Uterus (tissue), 4 donors: ENCODE measurements around the gene GSTA3. TPM values are rescaled to one million over a fixed set of nuclear protein-coding genes. Genes with fewer than 3 reads are reported as not detected.
"Not testable (repeated sequence)": the region's sequence is repeated elsewhere in the genome, so short reads cannot be mapped to it uniquely, and the experiment has no call there.

Source experiments
- DNase-seq, 2 donors: peaks; one replicate each; pipeline ENCODE4 v3.0.0-alpha.2; 2019 to 2020
- H3K27ac ChIP-seq, 2 donors: fragments of 200-600 bp; sonication (generic); 1 replicate in 1 of 2; 2 replicates in 1 of 2; pipeline ENCODE4 v1.5.1; 2016 to 2018
- H3K27me3 ChIP-seq, 2 donors: fragments of 200-600 bp; sonication (generic); one replicate each; pipeline ENCODE4 v1.5.1; 2018 to 2019; ENCODE audit warnings: control low read depth in 1 of 2
- H3K36me3 ChIP-seq, 2 donors: fragments of 200-600 bp; sonication (generic); one replicate each; pipeline ENCODE4 v1.5.1; 2019; ENCODE audit warnings: control low read depth in 1 of 2
- H3K4me1 ChIP-seq, 2 donors: fragments of 200-600 bp; sonication (generic); one replicate each; pipeline ENCODE4 v1.5.1; 2018 to 2019; ENCODE audit warnings: control low read depth in 1 of 2
- H3K4me3 ChIP-seq, 2 donors: fragments of 200-600 bp; sonication (generic); 1 replicate in 1 of 2; 2 replicates in 1 of 2; pipeline ENCODE4 v1.5.1; 2018 to 2019; ENCODE audit warnings: mild to moderate bottlenecking in 1 of 2
- H3K9me3 ChIP-seq, 2 donors: fragments of 200-600 bp; sonication (generic); one replicate each; pipeline ENCODE4 v1.5.1; 2019; ENCODE audit warnings: control low read depth in 1 of 2
- CTCF ChIP-seq, 4 experiments: fragments of 200-600 bp in 2 of 4; fragments of 450-650 bp in 2 of 4; sonication (generic) in 2 of 4; IDR thresholded peaks; one replicate each; pipeline ENCODE4 v1.5.1; 2016 to 2019; ENCODE audit warnings: antibody characterized with exemption in 4 of 4, mild to moderate bottlenecking in 2 of 4, moderate library complexity in 1 of 4
- POLR2A ChIP-seq, 2 donors: fragments of 450-650 bp; IDR thresholded peaks; one replicate each; pipeline ENCODE4 v1.6.1; 2016; ENCODE audit warnings: antibody characterized with exemption in 2 of 2, mild to moderate bottlenecking in 1 of 2, moderate library complexity in 1 of 2
- intact Hi-C: fragments of 100-400 bp; cut with DNase I; formaldehyde crosslinking; loops from one replicate; pipeline ENCODE4 v1.15.1; 2023; ENCODE audit warnings: low total_unique reads
- total RNA-seq, 4 donors: library from RNA; depleted of rRNA in 3 of 4; stranded (reverse); fragments of >200 nt in 3 of 4; gene quantifications; one replicate each; pipeline versions ENCODE4 v1.1.0 to v1.2.4, GENCODE V29; 2014 to 2023
- donor health status: DM: yes; HTN: yes; CAD: no.

Gene GSTA3
- total RNA-seq, 4 donors from 2014 or later = 0.35 to 0.98 TPM; not detected in 2

- H3K4me1 ChIP-seq = no peaks in the 10 kb centered on the region
- intact Hi-C loops = no loop called here
- H3K36me3 ChIP-seq = no peaks in the 10 kb centered on the region
- H3K9me3 ChIP-seq = no peaks in the 10 kb centered on the region
- H3K4me3 ChIP-seq = no peak overlapping the region
- TF ChIP-seq CTCF (IDR thresholded peaks at IDR 0.05) (no peak), POLR2A (IDR thresholded peaks at IDR 0.05) (no peak)
- no peak for DNase-seq
- H3K27ac ChIP-seq = no peak overlapping the region
- no peaks in the 10 kb centered on the region for H3K27me3 ChIP-seq
These were observed 37.9 kb downstream of the GSTA3 start for GRCh38 chr6:52871621-52872020.

GRCh38 chr6:52870335-52871091 lies 39.0 kb downstream of the GSTA3 start:
- H3K36me3 ChIP-seq, H3K27me3 ChIP-seq, intact Hi-C loops, H3K9me3 ChIP-seq, H3K4me3 ChIP-seq, H3K4me1 ChIP-seq, DNase-seq, H3K27ac ChIP-seq: not testable (repeated sequence)

- intact Hi-C loops, H3K27me3 ChIP-seq, H3K27ac ChIP-seq, H3K4me1 ChIP-seq, H3K9me3 ChIP-seq, H3K36me3 ChIP-seq, H3K4me3 ChIP-seq, DNase-seq: not testable (repeated sequence)
These were observed 40.6 kb downstream of the GSTA3 start for GRCh38 chr6:52868899-52869298.

- intact Hi-C loops = no loop called here
- H3K36me3 ChIP-seq = no peaks in the 10 kb centered on the region
- no peak for DNase-seq
- H3K4me1 ChIP-seq = no peaks in the 10 kb centered on the region
- H3K27ac ChIP-seq = no peak overlapping the region
- H3K9me3 ChIP-seq = no peaks in the 10 kb centered on the region
- TF ChIP-seq CTCF (IDR thresholded peaks at IDR 0.05) = no peak
- TF ChIP-seq POLR2A (IDR thresholded peaks at IDR 0.05) = no peak
- no peak overlapping the region for H3K4me3 ChIP-seq
- no peaks in the 10 kb centered on the region for H3K27me3 ChIP-seq
These were observed 41.3 kb downstream of the GSTA3 start for GRCh38 chr6:52868240-52868639.

GRCh38 chr6:52861151-52861550 lies 48.3 kb downstream of the GSTA3 start:
- H3K27ac ChIP-seq, DNase-seq, intact Hi-C loops, H3K36me3 ChIP-seq, H3K4me3 ChIP-seq, H3K27me3 ChIP-seq, H3K9me3 ChIP-seq, H3K4me1 ChIP-seq: not testable (repeated sequence)

- Histone ChIP-seq H3K4me1 (no peaks in the 10 kb centered on the region), H3K27ac (no peak overlapping the region), H3K9me3 (no peaks in the 10 kb centered on the region), H3K27me3 (no peaks in the 10 kb centered on the region), H3K4me3 (no peak overlapping the region), H3K36me3 (no peaks in the 10 kb centered on the region)
- intact Hi-C loops = no loop called here
- TF ChIP-seq POLR2A (IDR thresholded peaks at IDR 0.05) (no peak), CTCF (IDR thresholded peaks at IDR 0.05) (no peak)
- DNase-seq = no peak
These were observed 51.1 kb downstream of the GSTA3 start for GRCh38 chr6:52858416-52858815.

GRCh38 chr6:52856137-52856536 lies 53.4 kb downstream of the GSTA3 start:
- H3K4me1 ChIP-seq, intact Hi-C loops, DNase-seq, H3K27ac ChIP-seq, H3K9me3 ChIP-seq, H3K36me3 ChIP-seq, H3K27me3 ChIP-seq, H3K4me3 ChIP-seq: not testable (repeated sequence)
